ENCODE results near the gene TMPRSS2. TPM values are rescaled to one million over a fixed set of nuclear protein-coding genes. Genes with fewer than 3 reads are reported as not detected.

The TMPRSS2 gene
- total RNA-seq, 6 experiments from 2014 or later: not detected

- Mint-ChIP-seq H3K4me1 (ENCODE audit: low read depth) (no peaks in the 10 kb centered on the region), H3K27ac (no peak overlapping the region), H3K4me3 (no peak overlapping the region), H3K9me3 (no peaks in the 10 kb centered on the region), H3K36me3 (ENCODE audit: low read depth) (no peaks in the 10 kb centered on the region), H3K27me3 (ENCODE audit: insufficient read depth) (peaks cover 6% of the 10 kb centered on the region)
- TF ChIP-seq, protein P1, sequence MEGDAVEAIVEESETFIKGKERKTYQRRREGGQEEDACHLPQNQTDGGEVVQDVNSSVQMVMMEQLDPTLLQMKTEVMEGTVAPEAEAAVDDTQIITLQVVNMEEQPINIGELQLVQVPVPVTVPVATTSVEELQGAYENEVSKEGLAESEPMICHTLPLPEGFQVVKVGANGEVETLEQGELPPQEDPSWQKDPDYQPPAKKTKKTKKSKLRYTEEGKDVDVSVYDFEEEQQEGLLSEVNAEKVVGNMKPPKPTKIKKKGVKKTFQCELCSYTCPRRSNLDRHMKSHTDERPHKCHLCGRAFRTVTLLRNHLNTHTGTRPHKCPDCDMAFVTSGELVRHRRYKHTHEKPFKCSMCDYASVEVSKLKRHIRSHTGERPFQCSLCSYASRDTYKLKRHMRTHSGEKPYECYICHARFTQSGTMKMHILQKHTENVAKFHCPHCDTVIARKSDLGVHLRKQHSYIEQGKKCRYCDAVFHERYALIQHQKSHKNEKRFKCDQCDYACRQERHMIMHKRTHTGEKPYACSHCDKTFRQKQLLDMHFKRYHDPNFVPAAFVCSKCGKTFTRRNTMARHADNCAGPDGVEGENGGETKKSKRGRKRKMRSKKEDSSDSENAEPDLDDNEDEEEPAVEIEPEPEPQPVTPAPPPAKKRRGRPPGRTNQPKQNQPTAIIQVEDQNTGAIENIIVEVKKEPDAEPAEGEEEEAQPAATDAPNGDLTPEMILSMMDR (IDR thresholded peaks at IDR 0.05): no peak
- DNase-seq: no peak
Measured at GRCh38 chr21:41481191-41481590, 26.8 kb downstream of the TMPRSS2 start.

DNA sequence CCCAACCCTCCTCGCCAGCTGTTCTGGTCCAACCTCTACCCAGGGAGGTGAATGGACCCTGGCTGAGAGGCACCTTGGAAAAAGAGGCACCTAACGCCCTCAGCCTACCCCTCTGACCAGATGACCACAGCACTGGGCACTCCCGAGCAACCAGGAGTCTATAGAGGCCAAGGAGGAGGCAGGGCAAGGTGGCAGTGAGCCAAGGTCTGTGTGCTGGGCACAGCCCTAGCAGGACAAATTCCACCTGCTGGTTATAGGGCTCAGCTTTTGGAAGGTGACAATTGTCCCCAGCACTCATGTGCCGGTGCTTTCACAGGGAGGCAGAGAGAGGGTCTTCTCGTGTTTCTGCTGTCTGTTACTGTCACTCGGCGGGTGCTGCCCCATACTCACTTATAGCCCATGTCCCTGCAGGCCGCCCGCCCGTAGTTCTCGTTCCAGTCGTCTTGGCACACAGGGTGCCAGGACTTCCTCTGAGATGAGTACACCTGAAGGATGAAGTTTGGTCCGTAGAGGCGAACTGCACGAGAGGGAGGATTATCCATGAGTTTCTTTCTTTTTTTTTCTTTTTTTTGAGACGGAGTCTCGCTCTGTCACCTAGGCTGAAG is 27.8 kb downstream of the TMPRSS2 start:
- peaks cover 6% of the 10 kb centered on the region for H3K27me3 Mint-ChIP-seq (ENCODE audit: insufficient read depth)
- H3K36me3 Mint-ChIP-seq (ENCODE audit: low read depth): no peaks in the 10 kb centered on the region
- TF ChIP-seq, protein P1 (IDR thresholded peaks at IDR 0.05): no peak
- H3K4me3 Mint-ChIP-seq: no peak overlapping the region
- no peak overlapping the region for H3K27ac Mint-ChIP-seq
- H3K9me3 Mint-ChIP-seq: no peaks in the 10 kb centered on the region
- H3K4me1 Mint-ChIP-seq (ENCODE audit: low read depth): no peaks in the 10 kb centered on the region
- DNase-seq: no peak

- no peak for DNase-seq
- H3K4me1 Mint-ChIP-seq (ENCODE audit: low read depth): no peaks in the 10 kb centered on the region
- no peak overlapping the region for H3K27ac Mint-ChIP-seq
- TF ChIP-seq, protein P1 (IDR thresholded peaks at IDR 0.05): no peak
- H3K9me3 Mint-ChIP-seq: no peaks in the 10 kb centered on the region
- no peaks in the 10 kb centered on the region for H3K36me3 Mint-ChIP-seq (ENCODE audit: low read depth)
- no peak overlapping the region for H3K4me3 Mint-ChIP-seq
- H3K27me3 Mint-ChIP-seq (ENCODE audit: insufficient read depth): peaks cover 5% of the 10 kb centered on the region
Measured at GRCh38 chr21:41479686-41480085, 28.3 kb downstream of the TMPRSS2 start.

GRCh38 chr21:41478319-41479177 is 29.4 kb downstream of the TMPRSS2 start:
- Mint-ChIP-seq H3K36me3 (ENCODE audit: low read depth) (no peaks in the 10 kb centered on the region), H3K27me3 (ENCODE audit: insufficient read depth) (peaks cover 5% of the 10 kb centered on the region), H3K4me3 (no peak overlapping the region), H3K4me1 (ENCODE audit: low read depth) (no peaks in the 10 kb centered on the region), H3K27ac (no peak overlapping the region), H3K9me3 (no peaks in the 10 kb centered on the region)
- TF ChIP-seq, protein P1 (IDR thresholded peaks at IDR 0.05): no peak
- DNase-seq: no peak

GRCh38 chr21:41477641-41478318 is 30.2 kb downstream of the TMPRSS2 start:
- Mint-ChIP-seq H3K9me3 (no peaks in the 10 kb centered on the region), H3K36me3 (ENCODE audit: low read depth) (no peaks in the 10 kb centered on the region), H3K27me3 (ENCODE audit: insufficient read depth) (peaks cover 5% of the 10 kb centered on the region), H3K27ac (no peak overlapping the region), H3K4me1 (ENCODE audit: low read depth) (no peaks in the 10 kb centered on the region), H3K4me3 (no peak overlapping the region)
- TF ChIP-seq, protein P1 (IDR thresholded peaks at IDR 0.05): no peak
- DNase-seq: no peak

All from HFFc6 (cell line).